Measurements from ENCODE around the gene SRCAP. TPM values are rescaled to one million over a fixed set of nuclear protein-coding genes. Genes with fewer than 3 reads are reported as not detected.

SRCAP gene
- total RNA-seq, 1 experiment from 2014 or later: 58.5 TPM

GRCh38 chr16:30677931-30678585 is 20.9 kb upstream of the SRCAP start:
- Mint-ChIP-seq H3K27ac (no peak overlapping the region), H3K4me3 (no peak overlapping the region), H3K36me3 (no peaks in the 10 kb centered on the region), H3K9me3 (no peaks in the 10 kb centered on the region), H3K27me3 (ENCODE audit: low read depth) (peaks cover 99% of the 10 kb centered on the region), H3K4me1 (peaks cover 5% of the 10 kb centered on the region; the same call in 1 of the 2 replicates)
- ChIA-PET CTCF (interaction anchor here (0.6 to 2.1 kb wide), 14 partner anchors 12 to 586 kb away, joined by 3 to 40 read pairs (median 4); partner anchors contain the start of genes DCTPP1, FBRS, PHKG2 and PRR14), POLR2A (interaction anchor here (0.9 to 1.4 kb wide), 10 partner anchors 14 to 83 kb away, joined by 3 to 6 read pairs (median 3); partner anchors contain the start of genes CFAP119, FBRS, PHKG2 and PRR14)
- ATAC-seq (peak; percentile 94), DNase-seq (ENCODE audit: low spot score) (peak; percentile 72)
- TF ChIP-seq ZNF671 (CRISPR knock-in tag; IDR thresholded peaks at IDR 0.05): no peak
- TF ChIP-seq JUN (CRISPR knock-in tag; IDR thresholded peaks at IDR 0.05): no peak
- TF ChIP-seq GRHL2 (CRISPR knock-in tag; IDR thresholded peaks at IDR 0.05; ENCODE audit: insufficient replicate concordance, severe bottlenecking): no peak
- TF ChIP-seq ETV6 (CRISPR knock-in tag; IDR thresholded peaks at IDR 0.05): peak; percentile 58; the same call in 1 of the 2 replicates
- TF ChIP-seq NR3C1 (CRISPR knock-in tag; conservative IDR thresholded peaks at IDR 0.05; ENCODE audit: low read depth): no peak
- no peak for TF ChIP-seq ZNF416 (CRISPR knock-in tag; IDR thresholded peaks at IDR 0.05)
- TF ChIP-seq ZNF121 (CRISPR knock-in tag; IDR thresholded peaks at IDR 0.05): no peak
- TF ChIP-seq PRRX2 (CRISPR knock-in tag; IDR thresholded peaks at IDR 0.05): no peak
- peak; percentile 95; the same call in 1 of the 2 replicates for TF ChIP-seq FOXP4 (CRISPR knock-in tag; IDR thresholded peaks at IDR 0.05)
- TF ChIP-seq E2F4 (CRISPR knock-in tag; IDR thresholded peaks at IDR 0.05; ENCODE audit: borderline replicate concordance, low read depth): no peak
- TF ChIP-seq, protein P1, sequence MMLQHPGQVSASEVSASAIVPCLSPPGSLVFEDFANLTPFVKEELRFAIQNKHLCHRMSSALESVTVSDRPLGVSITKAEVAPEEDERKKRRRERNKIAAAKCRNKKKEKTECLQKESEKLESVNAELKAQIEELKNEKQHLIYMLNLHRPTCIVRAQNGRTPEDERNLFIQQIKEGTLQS (CRISPR knock-in tag; conservative IDR thresholded peaks at IDR 0.05): no peak
- no peak for TF ChIP-seq TEAD4 (CRISPR knock-in tag; IDR thresholded peaks at IDR 0.05)
- peak; percentile 66 for TF ChIP-seq FOXK1 (CRISPR knock-in tag; IDR thresholded peaks at IDR 0.05)
- TF ChIP-seq CREM (CRISPR knock-in tag; IDR thresholded peaks at IDR 0.05): 0 out of 2 replicates have a peak, but pooled peaks have one; percentile 31
- TF ChIP-seq TP53 (CRISPR knock-in tag; IDR thresholded peaks at IDR 0.05): 0 out of 2 replicates have a peak, but pooled peaks have one; percentile 26
- TF ChIP-seq TEAD1 (CRISPR knock-in tag; IDR thresholded peaks at IDR 0.05): peak; percentile 73; the same call in 1 of the 2 replicates
- no peak for TF ChIP-seq NR1H2 (CRISPR knock-in tag; IDR thresholded peaks at IDR 0.05)
- TF ChIP-seq OVOL2 (CRISPR knock-in tag; IDR thresholded peaks at IDR 0.05; ENCODE audit: borderline replicate concordance): no peak
- TF ChIP-seq NFYB (CRISPR knock-in tag; conservative IDR thresholded peaks at IDR 0.05; ENCODE audit: low read depth): no peak
- TF ChIP-seq, protein P2, sequence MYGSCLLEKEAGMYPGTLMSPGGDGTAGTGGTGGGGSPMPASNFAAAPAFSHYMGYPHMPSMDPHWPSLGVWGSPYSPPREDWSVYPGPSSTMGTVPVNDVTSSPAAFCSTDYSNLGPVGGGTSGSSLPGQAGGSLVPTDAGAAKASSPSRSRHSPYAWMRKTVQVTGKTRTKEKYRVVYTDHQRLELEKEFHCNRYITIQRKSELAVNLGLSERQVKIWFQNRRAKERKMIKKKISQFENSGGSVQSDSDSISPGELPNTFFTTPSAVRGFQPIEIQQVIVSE (CRISPR knock-in tag; IDR thresholded peaks at IDR 0.05; ENCODE audit: borderline replicate concordance): no peak
- TF ChIP-seq ELF4 (CRISPR knock-in tag; IDR thresholded peaks at IDR 0.05; ENCODE audit: low read depth): no peak
- TF ChIP-seq, protein P3, sequence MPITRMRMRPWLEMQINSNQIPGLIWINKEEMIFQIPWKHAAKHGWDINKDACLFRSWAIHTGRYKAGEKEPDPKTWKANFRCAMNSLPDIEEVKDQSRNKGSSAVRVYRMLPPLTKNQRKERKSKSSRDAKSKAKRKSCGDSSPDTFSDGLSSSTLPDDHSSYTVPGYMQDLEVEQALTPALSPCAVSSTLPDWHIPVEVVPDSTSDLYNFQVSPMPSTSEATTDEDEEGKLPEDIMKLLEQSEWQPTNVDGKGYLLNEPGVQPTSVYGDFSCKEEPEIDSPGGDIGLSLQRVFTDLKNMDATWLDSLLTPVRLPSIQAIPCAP (CRISPR knock-in tag; IDR thresholded peaks at IDR 0.05): 0 out of 2 replicates have a peak, but pooled peaks have one; percentile 32
- TF ChIP-seq, protein P4, sequence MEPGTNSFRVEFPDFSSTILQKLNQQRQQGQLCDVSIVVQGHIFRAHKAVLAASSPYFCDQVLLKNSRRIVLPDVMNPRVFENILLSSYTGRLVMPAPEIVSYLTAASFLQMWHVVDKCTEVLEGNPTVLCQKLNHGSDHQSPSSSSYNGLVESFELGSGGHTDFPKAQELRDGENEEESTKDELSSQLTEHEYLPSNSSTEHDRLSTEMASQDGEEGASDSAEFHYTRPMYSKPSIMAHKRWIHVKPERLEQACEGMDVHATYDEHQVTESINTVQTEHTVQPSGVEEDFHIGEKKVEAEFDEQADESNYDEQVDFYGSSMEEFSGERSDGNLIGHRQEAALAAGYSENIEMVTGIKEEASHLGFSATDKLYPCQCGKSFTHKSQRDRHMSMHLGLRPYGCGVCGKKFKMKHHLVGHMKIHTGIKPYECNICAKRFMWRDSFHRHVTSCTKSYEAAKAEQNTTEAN (CRISPR knock-in tag; IDR thresholded peaks at IDR 0.05): no peak
- no peak; the same call in 1 of the 2 replicates for TF ChIP-seq FOXJ3 (CRISPR knock-in tag; IDR thresholded peaks at IDR 0.05; ENCODE audit: borderline replicate concordance)
- TF ChIP-seq, protein P5, sequence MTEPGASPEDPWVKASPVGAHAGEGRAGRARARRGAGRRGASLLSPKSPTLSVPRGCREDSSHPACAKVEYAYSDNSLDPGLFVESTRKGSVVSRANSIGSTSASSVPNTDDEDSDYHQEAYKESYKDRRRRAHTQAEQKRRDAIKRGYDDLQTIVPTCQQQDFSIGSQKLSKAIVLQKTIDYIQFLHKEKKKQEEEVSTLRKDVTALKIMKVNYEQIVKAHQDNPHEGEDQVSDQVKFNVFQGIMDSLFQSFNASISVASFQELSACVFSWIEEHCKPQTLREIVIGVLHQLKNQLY (CRISPR knock-in tag; IDR thresholded peaks at IDR 0.05): no peak
- TF ChIP-seq USF1 (CRISPR knock-in tag; IDR thresholded peaks at IDR 0.05): peak; percentile 54; the same call in 1 of the 2 replicates
- TF ChIP-seq SOX15 (CRISPR knock-in tag; IDR thresholded peaks at IDR 0.05): no peak
- no peak for TF ChIP-seq E2F1 (CRISPR knock-in tag; IDR thresholded peaks at IDR 0.05)
- no peak for TF ChIP-seq ESRRA (CRISPR knock-in tag; IDR thresholded peaks at IDR 0.05; ENCODE audit: borderline replicate concordance)
- TF ChIP-seq HMGA2 (CRISPR knock-in tag; IDR thresholded peaks at IDR 0.05): no peak

All from WTC11 (cell line).